H9 (cell line): ENCODE results near the gene CFAP299. TPM values are rescaled to one million over a fixed set of nuclear protein-coding genes. Genes with fewer than 3 reads are reported as not detected.

Experiments used
- DNase-seq: peaks from one replicate; pipeline ENCODE4 v3.0.0-alpha.2; 2017
- H2AFZ ChIP-seq: one replicate; pipeline ENCODE4 v1.6.1; 2013; ENCODE audit warnings: mild to moderate bottlenecking, low read length, control low read depth, moderate library complexity
- H2AK5ac ChIP-seq: 2 replicates; pipeline ENCODE4 v1.6.1; 2013; ENCODE audit warnings: low read length, control low read depth, mixed read lengths; ENCODE audit not compliant: insufficient read length
- H2BK120ac ChIP-seq: one replicate; pipeline ENCODE4 v1.6.1; 2013; ENCODE audit warnings: low read depth, mild to moderate bottlenecking, low read length, control low read depth, inconsistent platforms; ENCODE audit not compliant: poor library complexity, severe bottlenecking
- H2BK12ac ChIP-seq: 2 replicates; pipeline ENCODE4 v1.6.1; 2013; ENCODE audit warnings: low read length, control low read depth, mixed read lengths, low read depth; ENCODE audit not compliant: insufficient read length
- H2BK15ac ChIP-seq: 2 replicates; pipeline ENCODE4 v1.6.1; 2013; ENCODE audit warnings: low read depth, low read length, control low read depth
- H2BK20ac ChIP-seq: one replicate; pipeline ENCODE4 v1.6.1; 2013; ENCODE audit warnings: low read depth, mild to moderate bottlenecking, low read length, control low read depth, inconsistent platforms; ENCODE audit not compliant: poor library complexity, severe bottlenecking
- H2BK5ac ChIP-seq: 2 replicates; pipeline ENCODE4 v1.6.1; 2013; ENCODE audit warnings: low read length, control low read depth, mixed read lengths; ENCODE audit not compliant: insufficient read length
- H3K14ac ChIP-seq: 2 replicates; pipeline ENCODE4 v1.6.1; 2013; ENCODE audit warnings: low read length, control low read depth; ENCODE audit not compliant: insufficient read depth
- H3K18ac ChIP-seq: 2 replicates; pipeline ENCODE4 v1.6.1; 2013; ENCODE audit warnings: low read depth, mild to moderate bottlenecking, mixed read lengths, low read length, control low read depth; ENCODE audit not compliant: insufficient read length
- H3K23ac ChIP-seq: 2 replicates; pipeline ENCODE4 v1.6.1; 2013; ENCODE audit warnings: low read length, control low read depth, mixed read lengths, low read depth; ENCODE audit not compliant: insufficient read length
- H3K23me2 ChIP-seq: 2 replicates; pipeline ENCODE4 v1.6.1; 2013; ENCODE audit warnings: low read depth, mild to moderate bottlenecking, mixed read lengths, low read length, control low read depth; ENCODE audit not compliant: insufficient read length, poor library complexity, severe bottlenecking
- H3K27ac ChIP-seq: 2 replicates; pipeline ENCODE4 v1.5.1; 2013; ENCODE audit warnings: low read length, control low read depth, mixed read lengths, low read depth; ENCODE audit not compliant: insufficient read length
- H3K27me3 ChIP-seq: 2 replicates; pipeline ENCODE4 v1.6.1; 2013; ENCODE audit warnings: low read length, control low read depth, inconsistent platforms; ENCODE audit not compliant: insufficient read depth
- H3K4ac ChIP-seq: 2 replicates; pipeline ENCODE4 v1.6.1; 2013; ENCODE audit warnings: low read depth, mild to moderate bottlenecking, control low read depth, inconsistent platforms, low read length, moderate library complexity
- H3K4me1 ChIP-seq: 2 replicates; pipeline ENCODE4 v1.6.1; 2013; ENCODE audit warnings: low read length, control low read depth, inconsistent platforms; ENCODE audit not compliant: insufficient read depth
- H3K4me2 ChIP-seq: 2 replicates; pipeline ENCODE4 v1.6.1; 2013; ENCODE audit warnings: low read length, control low read depth, mixed read lengths; ENCODE audit not compliant: insufficient read length, insufficient read depth
- H3K56ac ChIP-seq: 2 replicates; pipeline ENCODE4 v1.6.1; 2013; ENCODE audit warnings: low read depth, mild to moderate bottlenecking, mixed read lengths, low read length, control low read depth; ENCODE audit not compliant: insufficient read length
- H3K79me1 ChIP-seq: 2 replicates; pipeline ENCODE4 v1.6.1; 2013; ENCODE audit warnings: low read depth, mild to moderate bottlenecking, moderate library complexity, low read length, control low read depth, inconsistent platforms; ENCODE audit not compliant: insufficient read depth, poor library complexity, severe bottlenecking
- H3K79me2 ChIP-seq: 2 replicates; pipeline ENCODE4 v1.6.1; 2013; ENCODE audit warnings: low read length, control low read depth, inconsistent platforms; ENCODE audit not compliant: insufficient read depth
- H3K9ac ChIP-seq: 2 replicates; pipeline ENCODE4 v1.6.1; 2013; ENCODE audit warnings: low read length, control low read depth, mixed read lengths; ENCODE audit not compliant: insufficient read length; ENCODE audit errors: extremely low read depth
- H3K9me3 ChIP-seq: one replicate; pipeline ENCODE4 v1.6.1; 2013; ENCODE audit warnings: low read depth, low read length, inconsistent platforms; ENCODE audit not compliant: control insufficient read depth
- H3T11ph ChIP-seq: one replicate; pipeline ENCODE4 v1.6.1; 2013; ENCODE audit warnings: mild to moderate bottlenecking, low read length, control low read depth, inconsistent platforms
- H4K20me1 ChIP-seq: one replicate; pipeline ENCODE4 v1.6.1; 2013; ENCODE audit not compliant: control insufficient read depth, insufficient read length, insufficient read depth
- H4K5ac ChIP-seq: 2 replicates; pipeline ENCODE4 v1.6.1; 2013; ENCODE audit warnings: low read depth, mild to moderate bottlenecking, mixed read lengths, low read length, control low read depth; ENCODE audit not compliant: insufficient read length
- H4K8ac ChIP-seq: replicated peaks from 2 replicates; pipeline ENCODE4 v1.6.1; 2013; ENCODE audit warnings: low read length, control low read depth, mixed read lengths, low read depth; ENCODE audit not compliant: insufficient read length
- H4K91ac ChIP-seq: 2 replicates; pipeline ENCODE4 v1.6.1; 2013; ENCODE audit warnings: low read depth, mild to moderate bottlenecking, moderate library complexity, mixed read lengths, low read length, control low read depth; ENCODE audit not compliant: insufficient read length
- H3K27ac Mint-ChIP-seq, 3 experiments: 2 replicates in 2 of 3; 3 replicates in 1 of 3; pipeline ENCODE4 v1.8.0; 2020 to 2021; ENCODE audit warnings: mixed read lengths in 3 of 3, mild to moderate bottlenecking in 1 of 3, moderate library complexity in 1 of 3
- H3K27me3 Mint-ChIP-seq: 2 replicates; pipeline ENCODE4 v1.8.0; 2021; ENCODE audit warnings: low read depth, mild to moderate bottlenecking, moderate library complexity, mixed read lengths
- H3K36me3 Mint-ChIP-seq, 3 experiments: 2 replicates in 2 of 3; 3 replicates in 1 of 3; pipeline ENCODE4 v1.8.0; 2020 to 2021; ENCODE audit warnings: low read depth in 3 of 3, mixed read lengths in 3 of 3; ENCODE audit not compliant: insufficient read depth in 1 of 3
- H3K4me1 Mint-ChIP-seq, 2 experiments: 2 replicates each; pipeline ENCODE4 v1.8.0; 2020; ENCODE audit warnings: mixed read lengths in 2 of 2
- H3K4me3 Mint-ChIP-seq, 2 experiments: 2 replicates in 1 of 2; 3 replicates in 1 of 2; pipeline ENCODE4 v1.8.0; 2020 to 2021; ENCODE audit warnings: mild to moderate bottlenecking in 2 of 2, mixed read lengths in 2 of 2, moderate library complexity in 1 of 2
- H3K9me3 Mint-ChIP-seq, 2 experiments: 2 replicates in 1 of 2; 3 replicates in 1 of 2; pipeline ENCODE4 v1.8.0; 2020; ENCODE audit warnings: mild to moderate bottlenecking in 2 of 2, mixed read lengths in 2 of 2, moderate library complexity in 1 of 2
- WGBS: extraction: QIAGEN DNeasy Blood & Tissue Kit; methylation state at CpG from one replicate; pipeline ENCODE4 v1.1.7; 2013; ENCODE audit warnings: missing lambda C conversion rate, low lambda C conversion rate, mixed read lengths; ENCODE audit not compliant: insufficient read length; ENCODE audit errors: extremely low coverage; 5-methylcytosine and 5-hydroxymethylcytosine counted together
- total RNA-seq: library from RNA; stranded (reverse); gene quantifications from 2 replicates; pipeline ENCODE4 v1.2.1, GENCODE V29; 2021
- TF ChIP-seq, protein P1 (sequence below): fragments of 200-600 bp; sonication (generic); conservative IDR thresholded peaks from 3 replicates; pipeline ENCODE4 v1.8.0; 2021; ENCODE audit warnings: antibody characterized with exemption, mild to moderate bottlenecking

CFAP299 gene
- total RNA-seq, 1 experiment from 2014 or later = not detected

DNA sequence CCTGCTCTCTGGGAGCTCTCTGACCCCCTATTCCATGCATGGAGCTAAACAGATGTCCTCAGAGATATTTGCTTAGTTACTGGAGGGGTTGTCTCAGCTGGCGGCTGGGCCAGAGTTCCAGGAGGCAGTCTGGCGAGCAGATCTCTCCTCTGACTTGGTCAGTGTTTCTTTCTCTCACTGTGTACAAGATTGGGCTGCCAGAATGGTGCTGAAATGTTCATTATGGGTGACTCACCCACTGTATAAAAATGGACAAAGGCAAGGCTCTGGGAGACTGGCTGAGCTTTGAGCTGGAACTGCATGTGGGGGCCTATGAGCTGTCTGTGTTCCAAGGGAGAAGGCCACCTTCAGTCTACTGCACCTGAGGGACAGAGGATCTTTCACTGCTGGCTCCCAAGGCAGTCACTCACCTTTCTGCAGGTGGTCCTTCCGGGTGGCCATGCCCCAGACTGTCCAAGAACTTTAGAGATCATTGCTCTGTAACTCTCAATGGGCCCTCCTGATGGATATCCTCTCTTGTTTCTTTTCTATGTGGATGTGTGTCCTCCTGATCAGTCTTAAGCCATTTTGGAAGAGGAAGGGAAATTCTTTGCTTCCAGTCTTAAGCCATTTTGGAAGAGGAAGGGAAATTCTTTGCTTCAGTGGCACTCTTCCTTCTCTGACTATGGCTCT, 88.2 kb downstream of the CFAP299 start:
- no peak overlapping the region for H2AK5ac ChIP-seq
- no peak overlapping the region for H3K9ac ChIP-seq
- H3K79me2 ChIP-seq = no peaks in the 10 kb centered on the region
- H2AFZ ChIP-seq = no peak overlapping the region
- Mint-ChIP-seq H3K27ac (no peak overlapping the region), H3K9me3 (no peaks in the 10 kb centered on the region), H3K4me1 (peaks cover 24 to 27% of the 10 kb centered on the region in 2 experiments), H3K36me3 (no peaks in the 10 kb centered on the region), H3K27me3 (no peaks in the 10 kb centered on the region), H3K4me3 (no peak overlapping the region)
- H3K27me3 ChIP-seq = no peaks in the 10 kb centered on the region
- no peak overlapping the region for H3K56ac ChIP-seq
- no peaks in the 10 kb centered on the region for H3K9me3 ChIP-seq
- H3K23me2 ChIP-seq = no peaks in the 10 kb centered on the region
- no peak overlapping the region for H3K23ac ChIP-seq
- no peak overlapping the region for H3K14ac ChIP-seq
- H4K20me1 ChIP-seq = no peaks in the 10 kb centered on the region
- no peak overlapping the region for H3K4ac ChIP-seq
- no peaks in the 10 kb centered on the region for H3K4me1 ChIP-seq
- no peak overlapping the region for H2BK12ac ChIP-seq
- no peaks in the 10 kb centered on the region for H3K79me1 ChIP-seq
- no peak overlapping the region for H4K5ac ChIP-seq
- TF ChIP-seq, protein P1, sequence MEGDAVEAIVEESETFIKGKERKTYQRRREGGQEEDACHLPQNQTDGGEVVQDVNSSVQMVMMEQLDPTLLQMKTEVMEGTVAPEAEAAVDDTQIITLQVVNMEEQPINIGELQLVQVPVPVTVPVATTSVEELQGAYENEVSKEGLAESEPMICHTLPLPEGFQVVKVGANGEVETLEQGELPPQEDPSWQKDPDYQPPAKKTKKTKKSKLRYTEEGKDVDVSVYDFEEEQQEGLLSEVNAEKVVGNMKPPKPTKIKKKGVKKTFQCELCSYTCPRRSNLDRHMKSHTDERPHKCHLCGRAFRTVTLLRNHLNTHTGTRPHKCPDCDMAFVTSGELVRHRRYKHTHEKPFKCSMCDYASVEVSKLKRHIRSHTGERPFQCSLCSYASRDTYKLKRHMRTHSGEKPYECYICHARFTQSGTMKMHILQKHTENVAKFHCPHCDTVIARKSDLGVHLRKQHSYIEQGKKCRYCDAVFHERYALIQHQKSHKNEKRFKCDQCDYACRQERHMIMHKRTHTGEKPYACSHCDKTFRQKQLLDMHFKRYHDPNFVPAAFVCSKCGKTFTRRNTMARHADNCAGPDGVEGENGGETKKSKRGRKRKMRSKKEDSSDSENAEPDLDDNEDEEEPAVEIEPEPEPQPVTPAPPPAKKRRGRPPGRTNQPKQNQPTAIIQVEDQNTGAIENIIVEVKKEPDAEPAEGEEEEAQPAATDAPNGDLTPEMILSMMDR = no peak
- no peak overlapping the region for H3T11ph ChIP-seq
- DNase-seq = no peak
- WGBS = no CpG with 5 or more reads among the region's 3 CpGs
- no peak overlapping the region for H4K8ac ChIP-seq
- H2BK20ac ChIP-seq = no peak overlapping the region
- H4K91ac ChIP-seq = no peak overlapping the region
- no peak overlapping the region for H2BK5ac ChIP-seq
- H3K27ac ChIP-seq = no peak overlapping the region
- H3K18ac ChIP-seq = no peak overlapping the region
- no peak overlapping the region for H3K4me2 ChIP-seq
- H2BK15ac ChIP-seq = no peak overlapping the region
- H2BK120ac ChIP-seq = no peak overlapping the region
